ENCODE results near the gene CD59.
"Not testable (repeated sequence)": the region's sequence is repeated elsewhere in the genome, so short reads cannot be mapped to it uniquely, and the experiment has no call there.

Gene CD59

DNA sequence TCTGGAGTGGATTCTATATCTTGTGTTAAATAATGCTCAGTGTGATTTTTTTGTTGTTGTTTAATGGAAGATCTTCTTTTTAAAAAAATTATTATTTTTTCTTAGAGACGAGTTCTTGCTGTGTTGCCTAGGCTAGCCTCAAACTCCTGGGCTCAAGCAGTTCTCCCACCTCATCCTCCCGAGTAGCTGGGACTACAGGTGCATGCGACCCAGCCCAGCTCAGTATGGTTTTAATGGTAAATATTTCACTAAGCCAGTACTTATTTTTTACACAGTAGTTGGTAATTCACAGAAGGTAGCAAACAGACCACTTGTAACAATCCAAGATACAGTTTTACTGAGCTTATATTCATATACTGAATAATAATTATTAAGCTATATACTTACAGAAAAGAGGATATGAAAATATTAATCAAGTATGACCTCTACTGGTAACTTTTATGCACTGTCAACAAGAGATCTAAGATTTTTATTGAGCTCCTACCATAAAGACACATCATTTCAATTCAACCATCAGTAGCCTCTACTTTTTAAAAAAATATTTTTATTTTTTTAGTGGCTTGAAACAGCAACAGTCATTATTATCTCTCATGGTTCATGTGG is 6.1 kb upstream of the CD59 start:
- DNase-seq, result no peak

GRCh38 chr11:33741806-33742205 is 5.6 kb upstream of the CD59 start:
- DNase-seq, result no peak

GRCh38 chr11:33737362-33737821 is 1.2 kb upstream of the CD59 start:
- DNase-seq, result no peak

GRCh38 chr11:33735271-33736147 is 714 bp downstream of the CD59 start:
- DNase-seq, result peak; percentile 46 to 59

DNA sequence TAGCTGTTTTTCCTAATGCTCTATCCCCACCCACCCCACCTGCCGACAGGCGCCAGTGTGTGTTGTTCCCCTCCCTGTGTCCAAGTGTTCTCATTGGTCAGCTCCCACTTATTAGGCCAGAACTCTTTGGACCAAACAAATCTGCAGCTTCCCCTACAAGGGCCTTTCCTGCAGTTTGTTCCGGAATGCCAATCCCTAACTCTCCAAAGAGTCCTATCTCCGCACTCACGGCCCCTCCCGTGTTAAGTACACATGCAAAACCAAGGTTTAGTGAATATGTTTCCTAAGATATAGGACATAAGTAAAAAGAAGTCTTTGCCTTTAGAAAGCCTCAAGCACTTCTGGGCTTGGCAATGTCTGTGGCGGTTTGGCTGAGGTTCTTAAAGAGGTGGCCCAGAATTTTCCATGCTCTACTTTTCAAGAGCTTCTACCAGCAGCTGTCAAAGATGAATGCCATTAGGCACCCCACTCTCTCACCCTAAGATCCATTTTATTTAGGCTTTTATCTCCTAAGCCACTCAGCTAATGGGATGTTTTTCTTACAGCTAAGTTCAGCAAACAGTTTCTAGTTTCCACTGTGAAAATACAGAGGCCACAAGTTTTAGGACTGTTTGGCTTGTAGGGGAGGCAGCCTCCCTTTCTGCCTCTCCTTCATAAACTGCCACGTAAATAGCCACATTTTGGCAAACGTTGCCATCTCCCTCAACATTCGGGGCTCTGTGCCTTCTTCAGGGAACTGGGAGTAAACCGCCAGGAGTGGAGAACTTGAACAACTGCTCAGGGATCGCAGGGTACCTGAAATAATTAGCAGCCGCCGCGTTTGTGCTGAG is 1.6 kb downstream of the CD59 start:
- DNase-seq, result no peak

DNA sequence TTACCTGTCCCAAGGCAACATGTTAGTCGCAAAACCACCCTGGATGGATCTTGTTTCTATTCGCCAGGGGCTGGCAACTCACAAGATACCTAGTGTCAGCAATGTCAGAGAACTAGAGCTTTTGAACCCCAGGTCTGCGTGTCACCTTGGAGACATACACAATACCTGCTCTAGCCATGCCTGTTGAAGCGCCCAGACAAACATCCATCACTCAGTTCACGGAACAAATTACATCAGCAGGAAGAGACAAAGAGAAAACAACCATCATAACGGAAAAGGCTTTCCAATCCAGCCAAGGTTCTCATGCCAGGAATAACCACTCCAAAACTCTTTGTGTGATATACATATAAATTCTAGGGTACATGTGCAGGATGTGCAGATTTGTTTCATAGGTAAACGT is 2.2 kb downstream of the CD59 start:
- DNase-seq, result no peak

DNA sequence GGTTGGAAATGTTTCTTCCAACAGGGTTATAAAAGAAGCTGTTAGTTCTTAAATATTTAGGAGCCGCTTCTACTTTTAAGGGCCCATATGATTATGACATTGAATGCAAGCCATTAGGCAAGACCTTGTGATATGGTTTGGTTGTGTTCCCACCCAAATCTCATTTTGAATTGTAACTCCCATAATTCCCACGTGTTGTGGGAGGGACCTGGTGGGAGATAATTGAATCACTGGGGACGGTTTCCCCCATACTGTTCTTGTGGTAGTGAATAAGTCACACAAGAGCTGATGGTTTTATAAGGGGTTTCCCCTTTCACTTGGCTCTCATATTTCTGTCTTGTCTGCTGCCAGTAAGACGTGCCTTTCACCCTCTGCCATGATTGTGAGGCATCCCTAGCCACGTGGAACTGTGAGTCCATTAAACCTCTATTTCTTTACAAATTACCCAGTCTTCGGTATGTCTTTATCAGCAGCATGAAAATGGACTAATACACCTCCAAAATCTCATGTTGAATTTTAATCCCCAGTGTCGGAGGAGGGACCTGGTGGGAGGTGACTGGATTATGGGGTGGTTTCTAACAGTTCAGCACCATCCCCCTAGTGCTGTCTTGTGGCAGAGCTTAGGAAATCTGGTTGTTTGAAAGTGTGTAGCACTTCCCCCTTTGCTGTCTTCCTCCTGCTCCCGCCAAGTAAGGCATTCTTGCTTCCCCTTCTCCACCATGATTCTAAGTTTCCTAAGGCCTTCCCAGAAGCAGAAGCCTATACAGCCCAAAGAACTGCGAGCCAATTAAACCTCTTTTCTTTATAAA is 4.3 kb downstream of the CD59 start:
- peak; percentile 38 to 57 for DNase-seq

- DNase-seq, result no peak
Observed at GRCh38 chr11:33730716-33731115, 5.5 kb downstream of the CD59 start.

DNA sequence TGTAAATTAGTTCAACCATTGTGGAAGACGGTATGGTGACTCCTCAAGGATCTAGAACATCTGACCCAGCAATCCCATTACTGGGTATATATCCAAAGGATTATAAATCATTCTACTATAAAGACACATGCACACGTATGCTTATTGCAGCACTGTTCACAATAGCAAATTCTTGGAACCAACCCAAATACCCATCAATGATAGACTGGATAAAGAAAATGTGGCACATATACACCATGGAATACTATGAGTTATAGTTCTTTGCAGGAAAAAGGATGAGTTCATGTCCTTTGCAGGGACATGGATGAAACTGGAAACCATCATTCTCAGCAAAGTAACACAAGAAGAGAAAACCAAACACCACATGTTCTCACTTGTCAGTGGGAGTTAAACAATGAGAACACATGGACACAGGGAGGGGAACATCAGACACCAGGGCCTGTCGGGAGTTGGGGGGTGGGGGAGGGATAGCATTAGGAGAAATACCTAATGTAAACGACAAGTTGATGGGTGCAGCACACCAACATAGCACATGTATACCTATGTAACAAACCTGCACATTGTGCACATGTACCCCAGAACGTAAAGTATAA is 7.1 kb downstream of the CD59 start:
- DNase-seq, result not testable (repeated sequence)

GRCh38 chr11:33727539-33727938 is 8.7 kb downstream of the CD59 start:
- not testable (repeated sequence) for DNase-seq

- no peak for DNase-seq
Observed at GRCh38 chr11:33725496-33725895, 10.7 kb downstream of the CD59 start.

- DNase-seq, result no peak
Observed at GRCh38 chr11:33724644-33725035, 11.6 kb downstream of the CD59 start.

- peak in 1 of 2 experiments; percentile 24 for DNase-seq
Observed at GRCh38 chr11:33723238-33723881, 12.9 kb downstream of the CD59 start.

DNA sequence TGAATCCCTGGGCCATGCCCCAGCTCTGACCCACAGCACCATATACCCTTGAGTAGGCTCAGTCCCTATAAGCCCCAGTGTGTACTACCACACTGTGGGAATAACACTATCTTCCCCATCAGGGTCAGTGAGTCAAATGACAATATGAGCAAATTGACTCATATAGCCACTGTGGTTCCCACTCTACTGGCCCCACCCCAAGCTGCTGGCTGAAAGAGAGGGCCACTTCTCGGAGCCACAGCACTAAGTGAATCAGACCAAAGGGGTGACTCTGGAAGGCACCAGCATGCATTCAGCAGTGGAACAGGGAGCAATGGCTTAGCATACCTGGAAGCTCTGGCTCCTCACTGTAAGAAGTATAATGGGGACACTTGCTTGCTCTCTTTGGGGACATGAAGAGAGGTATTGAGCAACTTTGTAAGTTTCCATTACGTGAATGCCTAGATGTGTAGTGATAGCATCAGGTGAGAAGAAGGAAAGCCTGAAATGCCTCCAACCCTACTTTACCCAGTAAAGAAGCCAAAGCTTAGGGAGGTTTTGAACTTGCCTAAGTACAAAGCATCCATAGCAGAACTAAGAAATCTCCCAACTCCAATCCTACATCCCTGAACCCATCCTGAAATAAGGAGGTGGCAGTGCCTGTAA is 13.5 kb downstream of the CD59 start:
- peak; percentile 69 to 79 for DNase-seq

- DNase-seq, result no peak
Observed at GRCh38 chr11:33721984-33722383, 14.2 kb downstream of the CD59 start.

DNA sequence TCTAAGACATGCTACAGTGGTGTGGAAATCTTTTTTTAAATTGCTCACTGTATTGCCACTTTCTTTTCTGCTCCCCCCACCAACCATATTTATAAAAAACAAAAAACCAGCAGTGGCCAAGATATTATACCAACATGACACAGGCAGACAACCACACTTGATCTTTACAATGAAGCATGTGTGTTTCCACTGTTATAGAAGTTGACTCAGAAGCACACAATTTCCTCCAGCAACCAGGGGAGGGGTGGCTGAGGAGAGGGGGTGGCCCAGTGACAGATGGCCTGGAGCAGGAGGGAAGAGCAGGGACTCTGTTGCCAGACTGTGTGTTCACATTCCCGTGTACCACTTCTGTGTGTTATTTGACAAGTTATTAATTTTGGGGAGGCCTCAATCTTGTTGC is 14.8 kb downstream of the CD59 start:
- no peak for DNase-seq

DNA sequence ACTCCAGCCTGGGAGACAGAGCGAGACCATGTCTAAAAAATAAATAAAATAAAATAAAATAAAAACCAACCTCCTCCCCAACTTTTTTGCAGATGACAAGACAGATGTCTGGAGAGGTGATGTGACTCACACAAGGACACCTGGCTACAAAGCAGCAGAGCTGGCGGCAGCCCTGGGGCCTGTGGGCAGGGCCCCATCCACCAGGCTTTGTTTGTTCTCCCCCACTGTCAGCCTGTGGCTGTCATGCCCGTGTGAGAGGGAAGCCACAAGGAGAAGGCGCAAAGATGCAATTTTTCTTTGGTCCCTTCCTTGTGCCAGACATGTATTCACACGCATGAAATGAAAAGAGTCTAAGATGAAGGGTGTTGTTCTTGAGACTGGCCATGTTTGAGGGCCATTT is 16.6 kb downstream of the CD59 start:
- DNase-seq, result no peak

DNA sequence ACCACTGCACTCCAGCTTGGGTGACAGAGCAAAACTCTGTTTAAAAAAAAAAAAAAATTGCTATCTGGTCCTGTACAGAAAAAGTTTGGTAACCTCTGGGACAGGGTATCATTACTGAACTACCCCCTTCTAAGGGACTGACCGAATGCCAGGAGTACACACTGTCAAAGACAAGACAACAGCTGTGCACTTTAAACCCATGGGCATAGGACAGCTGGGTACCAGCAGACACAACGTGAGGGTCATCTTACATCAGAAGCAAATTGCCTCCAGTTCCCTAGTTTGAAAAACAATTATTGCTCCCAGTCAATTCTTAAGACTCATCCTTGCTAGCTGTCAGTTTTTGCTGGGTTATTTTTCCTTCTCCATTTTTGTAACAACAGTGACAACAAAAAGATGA is 17.8 kb downstream of the CD59 start:
- DNase-seq, result no peak

DNA sequence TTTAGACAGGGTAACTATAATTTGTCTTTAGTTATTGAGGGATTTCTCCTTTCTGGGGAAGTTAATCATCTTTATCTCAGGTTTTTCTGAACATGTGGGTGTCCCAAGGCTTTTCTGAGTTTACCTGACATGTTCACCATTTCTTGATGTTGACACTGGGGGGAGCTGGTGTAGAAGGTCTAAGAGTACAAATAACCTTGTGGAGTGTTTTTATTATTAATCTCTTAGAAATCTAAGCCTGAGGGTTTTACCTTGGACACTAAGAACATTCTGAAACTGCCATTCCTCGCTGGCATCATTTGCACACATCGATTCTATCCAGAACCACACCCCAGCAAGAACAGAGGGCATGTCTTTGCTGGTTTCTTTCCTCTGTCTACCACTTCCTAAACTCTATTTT is 20.0 kb downstream of the CD59 start:
- no peak for DNase-seq

DNA sequence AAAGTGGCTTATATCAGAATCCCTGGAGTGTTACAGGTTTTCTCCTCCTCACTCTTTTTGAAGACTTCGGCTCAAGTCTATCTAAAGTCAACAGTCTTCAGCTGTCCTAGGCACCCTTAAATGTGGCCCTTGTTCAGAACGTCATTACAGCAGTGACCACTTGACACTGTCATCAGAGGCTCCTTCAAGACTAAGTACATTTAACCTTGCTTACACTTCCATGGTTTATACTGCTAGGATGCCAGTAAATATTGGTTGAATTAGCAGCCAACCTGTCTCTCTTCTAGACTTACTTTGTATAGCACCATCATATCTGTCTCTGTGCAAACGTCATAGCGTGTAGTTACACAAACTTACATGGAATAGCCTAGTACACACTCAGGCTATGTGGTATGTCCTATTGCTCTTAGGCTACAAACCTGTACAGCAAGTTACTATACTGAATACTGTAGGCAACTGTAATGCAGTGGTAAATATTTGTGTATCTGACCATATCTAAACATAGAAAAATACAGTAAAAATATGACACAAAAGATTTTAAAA is 22.3 kb downstream of the CD59 start:
- DNase-seq, result no peak

Data from activated CD4-positive, alpha-beta T cell treated with anti-CD3 and anti-CD28 coated beads, Interleukin-2, amount 50 U/mL, for 48 hours (primary cell).